IMR-90 (cell line): ENCODE measurements around the gene STARD13. TPM values are rescaled to one million over a fixed set of nuclear protein-coding genes. Genes with fewer than 3 reads are reported as not detected.

Experiments
- ATAC-seq: fragments of 200-7000 bp; cut with Tn5 transposase; 2 replicates; pipeline ENCODE4 v1.9.1; 2020; ENCODE audit warnings: low read depth, mild to moderate bottlenecking, moderate library complexity
- BruUV-seq: library from RNA; stranded (reverse); fragments of 400-500 nt; replicated peaks from 2 replicates; lab custom pipeline; 2021; lab: Mats Ljungman, UMichigan
- CTCF ChIA-PET: fragments of 300-600 bp; formaldehyde crosslinking; extraction: SDS; loops from one replicate; lab custom pipeline; 2021; ENCODE audit warnings: antibody characterized with exemption; lab: Yijun Ruan, JAX
- POLR2A ChIA-PET: fragments of 300-600 bp; sonication (Branson Sonifier 250); formaldehyde crosslinking; loops from one replicate; lab custom pipeline; 2022; ENCODE audit warnings: antibody characterized with exemption; ENCODE audit not compliant: unreplicated experiment; lab: Charles Lee
- DNase-seq: peaks from one replicate; pipeline ENCODE4 v3.0.0; 2013
- H2AFZ ChIP-seq: replicated peaks from 2 replicates; pipeline ENCODE3; 2013; ENCODE audit warnings: low read length, mild to moderate bottlenecking; ENCODE audit not compliant: poor library complexity
- H2AK5ac ChIP-seq: 2 replicates; pipeline ENCODE4 v1.6.1; 2013; ENCODE audit warnings: low read depth, low read length, inconsistent platforms
- H2AK9ac ChIP-seq: replicated peaks from 2 replicates; pipeline ENCODE3; 2013; ENCODE audit warnings: mild to moderate bottlenecking, low read depth, low read length, moderate library complexity; ENCODE audit not compliant: poor library complexity
- H2BK120ac ChIP-seq: 2 replicates; pipeline ENCODE4 v1.6.1; 2013; ENCODE audit warnings: low read depth, low read length, inconsistent platforms
- H2BK15ac ChIP-seq: 3 replicates; pipeline ENCODE4 v1.6.1; 2013; ENCODE audit warnings: low read depth, low read length, inconsistent platforms
- H2BK20ac ChIP-seq: 2 replicates; pipeline ENCODE4 v1.6.1; 2013; ENCODE audit warnings: low read depth, mild to moderate bottlenecking, inconsistent platforms, low read length, moderate library complexity
- H2BK5ac ChIP-seq: 2 replicates; pipeline ENCODE4 v1.6.1; 2013; ENCODE audit warnings: mild to moderate bottlenecking, low read depth, low read length, inconsistent platforms; ENCODE audit not compliant: poor library complexity, severe bottlenecking
- H3K14ac ChIP-seq: replicated peaks from 2 replicates; pipeline ENCODE4 v1.6.1; 2013; ENCODE audit warnings: low read depth, low read length, inconsistent platforms
- H3K18ac ChIP-seq: 2 replicates; pipeline ENCODE4 v1.6.1; 2013; ENCODE audit warnings: low read depth, low read length, control low read depth
- H3K23ac ChIP-seq: 2 replicates; pipeline ENCODE4 v1.6.1; 2013; ENCODE audit warnings: low read depth, low read length, inconsistent platforms
- H3K27ac ChIP-seq: 2 replicates; pipeline ENCODE4 v1.5.1; 2013; ENCODE audit warnings: mild to moderate bottlenecking, control low read depth, low read length; ENCODE audit not compliant: insufficient read depth
- H3K27me3 ChIP-seq: 2 replicates; pipeline ENCODE4 v1.6.1; 2013; ENCODE audit warnings: low read length; ENCODE audit not compliant: control insufficient read depth, insufficient read depth
- H3K36me3 ChIP-seq: 2 replicates; pipeline ENCODE4 v1.6.1; 2013; ENCODE audit warnings: low read length, mixed read lengths; ENCODE audit not compliant: control insufficient read depth, insufficient read depth
- H3K4ac ChIP-seq: 2 replicates; pipeline ENCODE4 v1.6.1; 2013; ENCODE audit warnings: low read depth, low read length, inconsistent platforms
- H3K4me1 ChIP-seq: 2 replicates; pipeline ENCODE4 v1.6.1; 2013; ENCODE audit warnings: low read length, mixed read lengths; ENCODE audit not compliant: control insufficient read depth, insufficient read depth
- H3K4me2 ChIP-seq: 2 replicates; pipeline ENCODE4 v1.6.1; 2013; ENCODE audit warnings: low read depth, mild to moderate bottlenecking, control low read depth, low read length, moderate library complexity
- H3K4me3 ChIP-seq: 2 replicates; pipeline ENCODE4 v1.5.1; 2013; ENCODE audit warnings: low read depth, mild to moderate bottlenecking, control low read depth, low read length, moderate library complexity; ENCODE audit not compliant: insufficient read depth
- H3K56ac ChIP-seq: 2 replicates; pipeline ENCODE4 v1.6.1; 2013; ENCODE audit warnings: low read length, inconsistent platforms; ENCODE audit not compliant: insufficient read depth; ENCODE audit errors: extremely low read depth
- H3K79me1 ChIP-seq, 2 experiments: 2 replicates each; pipeline ENCODE4 v1.6.1; 2013; ENCODE audit warnings: low read length in 2 of 2, inconsistent platforms in 1 of 2, low read depth in 1 of 2
- H3K9ac ChIP-seq: 2 replicates; pipeline ENCODE4 v1.6.1; 2013; ENCODE audit warnings: low read depth, low read length, control low read depth
- H3K9me1 ChIP-seq: 2 replicates; pipeline ENCODE4 v1.6.1; 2013; ENCODE audit warnings: low read length, inconsistent platforms; ENCODE audit not compliant: insufficient read depth
- H3K9me3 ChIP-seq: 2 replicates; pipeline ENCODE4 v1.6.1; 2013; ENCODE audit warnings: low read length; ENCODE audit not compliant: control insufficient read depth, insufficient read depth
- H4K20me1 ChIP-seq: 2 replicates; pipeline ENCODE4 v1.6.1; 2013; ENCODE audit warnings: low read length, inconsistent platforms; ENCODE audit not compliant: insufficient read depth
- H4K5ac ChIP-seq: 2 replicates; pipeline ENCODE4 v1.6.1; 2013; ENCODE audit warnings: mild to moderate bottlenecking, low read depth, low read length, control low read depth
- H4K8ac ChIP-seq, 2 experiments: 2 replicates each; pipeline ENCODE4 v1.6.1; 2013; ENCODE audit warnings: low read depth in 2 of 2, low read length in 2 of 2, control low read depth in 1 of 2, inconsistent platforms in 1 of 2
- H4K91ac ChIP-seq: 2 replicates; pipeline ENCODE4 v1.6.1; 2013; ENCODE audit warnings: low read depth, low read length, inconsistent platforms; ENCODE audit not compliant: insufficient read depth
- ELK1 ChIP-seq: fragments of 150-350 bp; IDR thresholded peaks from 2 replicates; pipeline ENCODE4 v1.6.1; 2016; ENCODE audit warnings: low read depth, mild to moderate bottlenecking, low read length, moderate library complexity, borderline replicate concordance
- FOS ChIP-seq: fragments of 150-350 bp; IDR thresholded peaks from 2 replicates; pipeline ENCODE4 v1.6.1; 2016; ENCODE audit warnings: low read depth, low read length
- USF2 ChIP-seq: fragments of 150-350 bp; IDR thresholded peaks from 2 replicates; pipeline ENCODE4 v1.6.1; 2017; ENCODE audit warnings: mild to moderate bottlenecking, antibody characterized with exemption, low read length, low read depth
- WGBS, 2 experiments: methylation state at CpG; one replicate each; pipeline versions ENCODE4 v1.1.5 to v1.1.7; 2013; ENCODE audit warnings: missing lambda C conversion rate in 2 of 2; ENCODE audit not compliant: insufficient read length in 1 of 2; ENCODE audit errors: extremely low coverage in 2 of 2; 5-methylcytosine and 5-hydroxymethylcytosine counted together
- dilution Hi-C: fragments of 300-500 bp; cut with HindIII; formaldehyde crosslinking; loops from one replicate; pipeline ENCODE4 v1.14.3; 2018; ENCODE audit warnings: low sequenced_read_pairs; ENCODE audit not compliant: unreplicated experiment
- in situ Hi-C: fragments of 300-500 bp; cut with MboI; formaldehyde crosslinking; loops from 3 replicates; pipeline ENCODE4 v1.14.3; 2019; ENCODE audit warnings: low sequenced_read_pairs, inconsistent platforms, mixed read lengths
- intact Hi-C: fragments of 100-400 bp; cut with micrococcal nuclease; formaldehyde crosslinking; loops from 2 replicates; pipeline ENCODE4 v1.10.0; 2022
- polyA plus RNA-seq, 3 experiments: library from polyadenylated mRNA; depleted of rRNA; stranded (reverse); fragments of >200 nt; gene quantifications; 2 replicates each; pipeline ENCODE4 v1.2.3, GENCODE V29; 2012; ENCODE audit warnings: low replicate concordance in 1 of 3
- total RNA-seq: library from RNA; depleted of rRNA; stranded (reverse); fragments of >200 nt; gene quantifications from 2 replicates; pipeline ENCODE4 v1.2.3, GENCODE V29; 2012

STARD13 gene
- total and polyA plus RNA-seq, 2 of the 4 experiments (the other 2 are of a cell fraction), result 23.6 to 46.6 TPM

- ChIA-PET CTCF (no interaction called here), POLR2A (no interaction called here)
- BruUV-seq, result no TSS peak
- H3K27me3 ChIP-seq, result no peaks in the 10 kb centered on the region
- peak overlapping the region; percentile 98 for H2BK5ac ChIP-seq
- WGBS, 2 experiments, result 36% methylated on average over 2 of the region's 6 CpGs; no CpG with 5 or more reads in 1 of the 2 experiments
- H3K23ac ChIP-seq, result peak overlapping the region; percentile 86
- TF ChIP-seq ELK1 (no peak), USF2 (peak; percentile 58; the same call in 1 of the 2 replicates), FOS (peak; percentile 53)
- peaks cover 6% of the 10 kb centered on the region for H3K36me3 ChIP-seq
- H4K8ac ChIP-seq, result peak overlapping the region in 1 of 2 experiments; percentile 62; a peak in 2 of 4 replicates
- H2AFZ ChIP-seq, result no peak overlapping the region
- peak overlapping the region; percentile 39; the same call in 1 of the 2 replicates for H4K91ac ChIP-seq
- H3K18ac ChIP-seq, result peak overlapping the region; percentile 53
- H4K5ac ChIP-seq, result peak overlapping the region; percentile 70
- H2BK15ac ChIP-seq, result peak overlapping the region; percentile 4; the same call in 1 of the 3 replicates
- peak overlapping the region; percentile 85 for H3K4ac ChIP-seq
- H3K79me1 ChIP-seq, result peaks cover 33 to 91% of the 10 kb centered on the region in 2 experiments
- H3K9me3 ChIP-seq, result no peaks in the 10 kb centered on the region
- dilution Hi-C loops, result no loop called here
- H2AK5ac ChIP-seq, result peak overlapping the region; percentile 78
- DNase-seq (peak; percentile 70), ATAC-seq (peak; percentile 12; the same call in 1 of the 2 replicates)
- peaks cover 50% of the 10 kb centered on the region for H4K20me1 ChIP-seq
- peaks cover 39% of the 10 kb centered on the region for H3K9me1 ChIP-seq
- peak overlapping the region; percentile 9 for H3K9ac ChIP-seq
- no peak overlapping the region; the same call in 1 of the 2 replicates for H3K56ac ChIP-seq
- peak overlapping the region; percentile 62 for H3K27ac ChIP-seq
- in situ Hi-C loops, result no loop called here
- H3K14ac ChIP-seq, result peak overlapping the region; percentile 81
- no peak overlapping the region for H3K4me3 ChIP-seq
- H3K4me2 ChIP-seq, result peak overlapping the region; percentile 37
- peak overlapping the region; percentile 78 for H2BK120ac ChIP-seq
- H3K4me1 ChIP-seq, result peaks cover 51% of the 10 kb centered on the region
- peak overlapping the region; percentile 60 for H2BK20ac ChIP-seq
- peak overlapping the region; percentile 48 for H2AK9ac ChIP-seq
- intact Hi-C loops, result no loop called here
Measured at GRCh38 chr13:33262062-33262487, 23.5 kb downstream of the STARD13 start.
